Stimulated activated CD4-positive, alpha-beta T cell treated with anti-CD3 and anti-CD28 coated beads, Interleukin-12 subunit alpha, Interleukin-12 subunit beta, amount 100 ng/mL, for 24 hours (primary cell): ENCODE results near the gene SLC4A1AP.

Experiments
- DNase-seq, 2 experiments: peaks; one replicate each; pipeline ENCODE4 v3.0.0-alpha.2; 2020; ENCODE audit warnings: low read depth in 2 of 2

Gene SLC4A1AP

GRCh38 chr2:27742571-27742970 is 78.9 kb downstream of the SLC4A1AP start:
- DNase-seq = no peak
